Raji (cell line): Measurements from ENCODE around the gene FLT1.

ENCODE experiments used
- POLR2A ChIP-seq: IDR thresholded peaks from 2 replicates; pipeline ENCODE4 v1.6.1; 2011; ENCODE audit warnings: low read depth, low read length, control low read depth; ENCODE audit not compliant: insufficient read depth

Gene FLT1

GRCh38 chr13:28498481-28499115 is 3.7 kb upstream of the FLT1 start:
- TF ChIP-seq POLR2A: no peak

GRCh38 chr13:28497143-28497876 is 2.4 kb upstream of the FLT1 start:
- TF ChIP-seq POLR2A: no peak

- TF ChIP-seq POLR2A: no peak
Observed at GRCh38 chr13:28496188-28496564, 1.2 kb upstream of the FLT1 start.

GRCh38 chr13:28495538-28496187 is 735 bp upstream of the FLT1 start:
- TF ChIP-seq POLR2A: no peak

GRCh38 chr13:28494504-28494777 is 487 bp downstream of the FLT1 start:
- no peak for TF ChIP-seq POLR2A

GRCh38 chr13:28493740-28494503 is 1.0 kb downstream of the FLT1 start:
- TF ChIP-seq POLR2A: no peak

- TF ChIP-seq POLR2A: no peak
Observed at GRCh38 chr13:28492569-28493367, 2.2 kb downstream of the FLT1 start.

- TF ChIP-seq POLR2A: no peak
Observed at GRCh38 chr13:28490061-28490460, 4.9 kb downstream of the FLT1 start.

GRCh38 chr13:28489524-28489931 is 5.4 kb downstream of the FLT1 start:
- no peak for TF ChIP-seq POLR2A

GRCh38 chr13:28488376-28489005 is 6.4 kb downstream of the FLT1 start:
- no peak for TF ChIP-seq POLR2A

GRCh38 chr13:28485996-28486543 is 8.9 kb downstream of the FLT1 start:
- no peak for TF ChIP-seq POLR2A

- no peak for TF ChIP-seq POLR2A
Observed at GRCh38 chr13:28485551-28485950, 9.4 kb downstream of the FLT1 start.

GRCh38 chr13:28485097-28485496 is 9.8 kb downstream of the FLT1 start:
- no peak for TF ChIP-seq POLR2A

GRCh38 chr13:28483313-28483931 is 11.5 kb downstream of the FLT1 start:
- no peak for TF ChIP-seq POLR2A
